Keratinocyte (primary cell): ENCODE measurements around the gene FRA10AC1. TPM values are rescaled to one million over a fixed set of nuclear protein-coding genes. Genes with fewer than 3 reads are reported as not detected.

ENCODE experiments used
- DNase-seq: peaks from one replicate; pipeline ENCODE4 v3.0.0-alpha.2; 2011; ENCODE audit warnings: low read depth, missing footprints, low spot score
- FAIRE-seq: peaks from 2 replicates; lab custom pipeline; 2011; peaks lifted over from hg19 to GRCh38; lab: Jason Lieb, UNC
- H2AFZ ChIP-seq: 2 replicates; pipeline ENCODE4 v1.6.0; 2012; ENCODE audit warnings: low read length, control low read depth, inconsistent platforms; ENCODE audit not compliant: control insufficient read depth
- H3K27ac ChIP-seq: 2 replicates; pipeline ENCODE4 v1.5.1; 2011; ENCODE audit warnings: low read length; ENCODE audit not compliant: control insufficient read depth, insufficient read depth
- H3K27me3 ChIP-seq: 3 replicates; pipeline ENCODE4 v1.6.0; 2011; ENCODE audit warnings: low read length; ENCODE audit not compliant: control insufficient read depth, insufficient read depth; ENCODE audit errors: extremely low read depth
- H3K36me3 ChIP-seq, 2 experiments: 2 replicates in 1 of 2; 3 replicates in 1 of 2; pipeline ENCODE4 v1.5.1; 2011; ENCODE audit warnings: low read length in 2 of 2, mild to moderate bottlenecking in 1 of 2; ENCODE audit not compliant: control insufficient read depth in 2 of 2, insufficient read depth in 2 of 2; ENCODE audit errors: extremely low read depth in 1 of 2
- H3K4me1 ChIP-seq: 3 replicates; pipeline ENCODE4 v1.5.1; 2011; ENCODE audit warnings: low read length; ENCODE audit not compliant: control insufficient read depth, insufficient read depth; ENCODE audit errors: extremely low read depth
- H3K4me2 ChIP-seq: 3 replicates; pipeline ENCODE4 v1.6.0; 2011; ENCODE audit warnings: low read depth, low read length; ENCODE audit not compliant: control insufficient read depth, insufficient read depth; ENCODE audit errors: extremely low read depth
- H3K4me3 ChIP-seq, 3 experiments: fragments of 200-600 bp in 1 of 3; sonication (generic) in 1 of 3; 2 replicates in 2 of 3; 3 replicates in 1 of 3; pipeline ENCODE4 v1.5.1; 2011 to 2016; ENCODE audit warnings: low read length in 3 of 3, mild to moderate bottlenecking in 3 of 3, control low read depth in 2 of 3, inconsistent platforms in 1 of 3, low read depth in 1 of 3, mixed read lengths in 1 of 3, mixed run types in 1 of 3, moderate library complexity in 1 of 3; ENCODE audit not compliant: control insufficient read depth in 2 of 3, insufficient read depth in 2 of 3; ENCODE audit errors: extremely low read depth in 1 of 3
- H3K79me2 ChIP-seq: 2 replicates; pipeline ENCODE4 v1.6.0; 2012; ENCODE audit warnings: low read length; ENCODE audit not compliant: control insufficient read depth, insufficient read depth
- H3K9ac ChIP-seq: 3 replicates; pipeline ENCODE4 v1.6.0; 2011; ENCODE audit warnings: low read length; ENCODE audit not compliant: control insufficient read depth, insufficient read depth; ENCODE audit errors: extremely low read depth
- H3K9me1 ChIP-seq: 3 replicates; pipeline ENCODE4 v1.6.0; 2011; ENCODE audit warnings: low read length; ENCODE audit not compliant: control insufficient read depth, insufficient read depth; ENCODE audit errors: extremely low read depth
- H3K9me3 ChIP-seq: 2 replicates; pipeline ENCODE4 v1.5.1; 2012; ENCODE audit warnings: low read depth, low read length; ENCODE audit not compliant: control insufficient read depth
- H4K20me1 ChIP-seq: 3 replicates; pipeline ENCODE4 v1.6.0; 2011; ENCODE audit warnings: low read length; ENCODE audit not compliant: control insufficient read depth, insufficient read depth; ENCODE audit errors: extremely low read depth
- CTCF ChIP-seq, 3 experiments: IDR thresholded peaks in 1 of 3; conservative IDR thresholded peaks in 1 of 3; optimal IDR thresholded peaks in 1 of 3; 2 replicates in 2 of 3; 3 replicates in 1 of 3; pipeline versions ENCODE3 to v1.5.1; 2011; ENCODE audit warnings: low read length in 3 of 3, mild to moderate bottlenecking in 3 of 3, moderate library complexity in 2 of 3, control low read depth in 1 of 3, inconsistent platforms in 1 of 3; ENCODE audit not compliant: insufficient read depth in 2 of 3; ENCODE audit errors: extremely low read depth in 1 of 3
- EZH2 ChIP-seq: IDR thresholded peaks from one replicate; pipeline ENCODE4 v1.6.1; 2012; ENCODE audit warnings: inconsistent platforms, mild to moderate bottlenecking, low read length, moderate library complexity
- dilution Hi-C: fragments of 300-500 bp; cut with MboI; formaldehyde crosslinking; loops from one replicate; pipeline ENCODE4 v1.7.0; 2020; ENCODE audit warnings: low sequenced_read_pairs; ENCODE audit not compliant: extremely low pct_ligation_motif_present
- polyA plus RNA-seq, 5 experiments: library from polyadenylated mRNA; depleted of rRNA in 3 of 5; stranded (reverse) in 3 of 5; stranded (forward) in 1 of 5; unstranded in 1 of 5; fragments of >200 nt; gene quantifications; 1 replicate in 1 of 5; 2 replicates in 3 of 5; 3 replicates in 1 of 5; pipeline versions ENCODE4 v1.2.1 to v1.2.3, GENCODE V29; 2011 to 2012; ENCODE audit warnings: missing spikeins in 2 of 5, low read depth in 1 of 5, low replicate concordance in 1 of 5

Gene FRA10AC1
- polyA plus RNA-seq, 1 donor (not counting 4 experiments of a cell fraction or from before 2014, with no cell fraction given): 12.8 TPM

- no peaks in the 10 kb centered on the region for H3K79me2 ChIP-seq
- no peak overlapping the region for H2AFZ ChIP-seq
- H3K9me3 ChIP-seq: no peaks in the 10 kb centered on the region
- TF ChIP-seq CTCF (optimal IDR thresholded peaks at IDR 0.05 in 1 of 3, IDR thresholded peaks at IDR 0.05 in 1 of 3, conservative IDR thresholded peaks at IDR 0.05 in 1 of 3; ENCODE audit: extremely low read depth in 1 of 3, insufficient read depth in 2 of 3, low read length in 3 of 3): no peak
- no peak for TF ChIP-seq EZH2
- no peaks in the 10 kb centered on the region for H3K9me1 ChIP-seq
- DNase-seq (no peak), FAIRE-seq (no peak)
- dilution Hi-C loops: no loop called here
- H4K20me1 ChIP-seq: no peaks in the 10 kb centered on the region
- no peak overlapping the region for H3K9ac ChIP-seq
- H3K4me1 ChIP-seq: no peaks in the 10 kb centered on the region
- peaks cover 8% of the 10 kb centered on the region for H3K27me3 ChIP-seq
- H3K4me3 ChIP-seq: no peak overlapping the region
- H3K4me2 ChIP-seq: no peak overlapping the region
- no peak overlapping the region for H3K27ac ChIP-seq
- no peaks in the 10 kb centered on the region for H3K36me3 ChIP-seq
These were observed 72.6 kb downstream of the FRA10AC1 start for GRCh38 chr10:93629647-93630305.

DNA sequence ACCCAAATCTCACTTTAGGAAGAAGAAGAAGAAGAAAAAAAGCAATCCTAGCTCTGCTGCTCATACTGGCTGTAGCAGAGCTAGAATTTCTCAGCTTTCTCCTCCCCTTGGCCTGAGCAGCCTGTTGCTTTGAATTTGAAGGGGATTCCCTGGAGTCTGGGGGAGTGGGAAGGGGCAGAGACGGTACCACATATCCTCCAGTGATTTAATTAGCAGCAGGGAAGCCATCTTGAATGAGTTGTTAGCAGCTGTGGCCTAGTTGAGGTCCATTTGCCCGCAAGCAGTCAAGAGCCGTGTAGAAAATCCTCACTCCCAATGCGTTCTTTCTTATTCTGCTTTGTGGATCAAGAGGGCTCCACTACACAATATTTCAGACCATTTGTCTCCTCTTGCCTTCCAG is 73.5 kb downstream of the FRA10AC1 start:
- H3K4me1 ChIP-seq: no peaks in the 10 kb centered on the region
- no peak overlapping the region for H3K4me2 ChIP-seq
- DNase-seq: no peak
- dilution Hi-C loops: no loop called here
- H3K9me1 ChIP-seq: no peaks in the 10 kb centered on the region
- no peak overlapping the region for H3K4me3 ChIP-seq
- H3K9ac ChIP-seq: no peak overlapping the region
- no peak overlapping the region for H3K27ac ChIP-seq
- H2AFZ ChIP-seq: no peak overlapping the region
- no peaks in the 10 kb centered on the region for H4K20me1 ChIP-seq
- no peaks in the 10 kb centered on the region for H3K36me3 ChIP-seq
- no peaks in the 10 kb centered on the region for H3K9me3 ChIP-seq
- H3K79me2 ChIP-seq: no peaks in the 10 kb centered on the region
- TF ChIP-seq EZH2: no peak
- TF ChIP-seq CTCF (optimal IDR thresholded peaks at IDR 0.05 in 1 of 3, IDR thresholded peaks at IDR 0.05 in 1 of 3, conservative IDR thresholded peaks at IDR 0.05 in 1 of 3; ENCODE audit: extremely low read depth in 1 of 3, insufficient read depth in 2 of 3, low read length in 3 of 3): no peak
- FAIRE-seq: no peak
- H3K27me3 ChIP-seq: peaks cover 8% of the 10 kb centered on the region
